Neuronal stem cell (in vitro differentiated cells): Measurements from ENCODE around the gene GCHFR.

Experiments used
- DNase-seq: peaks from one replicate; pipeline ENCODE4 v3.0.0-alpha.2; 2013; ENCODE audit warnings: low spot score
- H2AFZ ChIP-seq: one replicate; pipeline ENCODE4 v1.6.1; 2013; ENCODE audit warnings: mild to moderate bottlenecking, low read length, inconsistent platforms
- H2AK5ac ChIP-seq: 2 replicates; pipeline ENCODE4 v1.6.1; 2013; ENCODE audit warnings: low read depth, mild to moderate bottlenecking, inconsistent platforms, low read length, moderate library complexity, mixed read lengths
- H2BK120ac ChIP-seq: 2 replicates; pipeline ENCODE4 v1.6.1; 2013; ENCODE audit warnings: low read depth, mild to moderate bottlenecking, inconsistent platforms, low read length, moderate library complexity, mixed read lengths
- H2BK12ac ChIP-seq: one replicate; pipeline ENCODE4 v1.6.1; 2013; ENCODE audit warnings: low read length, inconsistent platforms
- H2BK15ac ChIP-seq: 2 replicates; pipeline ENCODE4 v1.6.1; 2013; ENCODE audit warnings: mild to moderate bottlenecking, low read length, inconsistent platforms, mixed read lengths
- H2BK5ac ChIP-seq: one replicate; pipeline ENCODE4 v1.6.1; 2013; ENCODE audit warnings: inconsistent platforms, mild to moderate bottlenecking, low read length, moderate library complexity
- H3K14ac ChIP-seq: one replicate; pipeline ENCODE4 v1.6.1; 2013; ENCODE audit warnings: low read length, inconsistent platforms
- H3K18ac ChIP-seq: 2 replicates; pipeline ENCODE4 v1.6.1; 2013; ENCODE audit warnings: low read length, inconsistent platforms
- H3K23ac ChIP-seq: 2 replicates; pipeline ENCODE4 v1.6.1; 2013; ENCODE audit warnings: low read depth, mild to moderate bottlenecking, mixed read lengths, low read length, inconsistent platforms; ENCODE audit not compliant: poor library complexity
- H3K27ac ChIP-seq: replicated peaks from 3 replicates; pipeline ENCODE4 v1.5.1; 2013; ENCODE audit warnings: low read length, inconsistent platforms
- H3K27me3 ChIP-seq, 3 experiments: 2 replicates each; pipeline ENCODE4 v1.6.1; 2013; ENCODE audit warnings: low read length in 3 of 3, mild to moderate bottlenecking in 2 of 3, inconsistent platforms in 1 of 3, low read depth in 1 of 3, mixed read lengths in 1 of 3, moderate library complexity in 1 of 3; ENCODE audit not compliant: control insufficient read depth in 3 of 3, insufficient read depth in 3 of 3
- H3K36me3 ChIP-seq, 2 donors: replicated peaks in 1 of 2; 2 replicates each; pipeline ENCODE4 v1.6.1; 2013; ENCODE audit warnings: low read length in 2 of 2; ENCODE audit not compliant: control insufficient read depth in 2 of 2, insufficient read depth in 2 of 2
- H3K4ac ChIP-seq: 2 replicates; pipeline ENCODE4 v1.6.1; 2013; ENCODE audit warnings: inconsistent platforms, mild to moderate bottlenecking, low read length, moderate library complexity
- H3K4me1 ChIP-seq, 2 donors: 1 replicate in 1 of 2; 2 replicates in 1 of 2; pipeline ENCODE4 v1.6.1; 2013; ENCODE audit warnings: low read length in 2 of 2, low read depth in 1 of 2; ENCODE audit not compliant: control insufficient read depth in 2 of 2, insufficient read depth in 1 of 2
- H3K4me2 ChIP-seq: one replicate; pipeline ENCODE4 v1.6.1; 2013; ENCODE audit warnings: mild to moderate bottlenecking, low read length, inconsistent platforms; ENCODE audit not compliant: insufficient read depth, poor library complexity, severe bottlenecking
- H3K4me3 ChIP-seq, 2 donors: 2 replicates each; pipeline ENCODE4 v1.5.1; 2013; ENCODE audit warnings: low read length in 2 of 2, mild to moderate bottlenecking in 2 of 2, inconsistent platforms in 1 of 2, moderate library complexity in 1 of 2
- H3K79me1 ChIP-seq: one replicate; pipeline ENCODE4 v1.6.1; 2013; ENCODE audit warnings: low read depth, mild to moderate bottlenecking, inconsistent platforms, low read length, moderate library complexity
- H3K9ac ChIP-seq: one replicate; pipeline ENCODE4 v1.6.1; 2013; ENCODE audit warnings: mild to moderate bottlenecking, low read depth, low read length, inconsistent platforms; ENCODE audit not compliant: poor library complexity
- H3K9me3 ChIP-seq, 2 donors: replicated peaks in 1 of 2; 2 replicates each; pipeline versions ENCODE3 to v1.6.1; 2013; ENCODE audit warnings: low read length in 2 of 2, mild to moderate bottlenecking in 2 of 2, inconsistent platforms in 1 of 2, low read depth in 1 of 2, mixed read lengths in 1 of 2, moderate library complexity in 1 of 2; ENCODE audit not compliant: control insufficient read depth in 2 of 2, insufficient read depth in 1 of 2
- H4K8ac ChIP-seq: one replicate; pipeline ENCODE4 v1.6.1; 2013; ENCODE audit warnings: low read depth, mild to moderate bottlenecking, inconsistent platforms, low read length, moderate library complexity
- H4K91ac ChIP-seq: one replicate; pipeline ENCODE4 v1.6.1; 2013; ENCODE audit warnings: low read length, low read depth, mild to moderate bottlenecking, inconsistent platforms; ENCODE audit not compliant: poor library complexity
- WGBS, 2 donors: extraction: QIAGEN DNeasy Blood & Tissue Kit; methylation state at CpG; one replicate each; pipeline ENCODE4 v1.1.7; 2013; ENCODE audit warnings: missing lambda C conversion rate in 2 of 2, mixed read lengths in 1 of 2; ENCODE audit not compliant: insufficient read length in 2 of 2, insufficient replicate concordance in 1 of 2; ENCODE audit errors: extremely low coverage in 2 of 2; 5-methylcytosine and 5-hydroxymethylcytosine counted together

Gene GCHFR

GRCh38 chr15:40754574-40754882 is 9.3 kb upstream of the GCHFR start:
- H3K9ac ChIP-seq: peak overlapping the region; percentile 81
- H2AFZ ChIP-seq: peak overlapping the region; percentile 94
- H3K27ac ChIP-seq: no peak overlapping the region
- H2BK15ac ChIP-seq: no peak overlapping the region
- DNase-seq: no peak
- H2BK12ac ChIP-seq: no peak overlapping the region
- peaks cover 4 to 8% of the 10 kb centered on the region in 2 donors for H3K4me1 ChIP-seq
- H3K4ac ChIP-seq: peak overlapping the region; percentile 84
- peak overlapping the region; percentile 73 for H3K23ac ChIP-seq
- no peak overlapping the region for H4K8ac ChIP-seq
- H3K18ac ChIP-seq: no peak overlapping the region
- no peak overlapping the region for H4K91ac ChIP-seq
- peak overlapping the region; percentile 86 to 94 for H3K4me3 ChIP-seq
- no CpG with 5 or more reads among the region's 22 CpGs for WGBS, 2 donors
- H2BK5ac ChIP-seq: no peak overlapping the region
- peaks cover 7 to 27% of the 10 kb centered on the region in 2 donors for H3K36me3 ChIP-seq
- no peak overlapping the region for H3K14ac ChIP-seq
- peaks cover 8% of the 10 kb centered on the region for H3K79me1 ChIP-seq
- no peaks in the 10 kb centered on the region for H3K27me3 ChIP-seq
- H3K9me3 ChIP-seq: no peaks in the 10 kb centered on the region
- H2BK120ac ChIP-seq: no peak overlapping the region
- H3K4me2 ChIP-seq: peak overlapping the region; percentile 83
- H2AK5ac ChIP-seq: no peak overlapping the region

- Histone ChIP-seq H3K79me1 (peaks cover 8% of the 10 kb centered on the region), H2AK5ac (no peak within 1 kb of the TSS), H3K9ac (peak within 1 kb of the TSS; percentile 86), H2BK15ac (no peak within 1 kb of the TSS), H3K18ac (peak within 1 kb of the TSS; percentile 99), H3K27me3 (no peaks in the 10 kb centered on the region), H3K23ac (peak within 1 kb of the TSS; percentile 89), H3K4me3 (peak within 1 kb of the TSS; percentile 86 to 94), H3K4me2 (peak within 1 kb of the TSS; percentile 83), H2BK120ac (no peak within 1 kb of the TSS), H3K36me3 (peaks cover 7 to 23% of the 10 kb centered on the region in 2 donors), H2BK5ac (peak within 1 kb of the TSS; percentile 53), H4K8ac (no peak within 1 kb of the TSS), H4K91ac (no peak within 1 kb of the TSS), H2BK12ac (peak within 1 kb of the TSS; percentile 22), H3K9me3 (no peaks in the 10 kb centered on the region), H3K27ac (peak within 1 kb of the TSS; percentile 92), H2AFZ (peak within 1 kb of the TSS; percentile 94), H3K4ac (peak within 1 kb of the TSS; percentile 84), H3K4me1 (peaks cover 4 to 8% of the 10 kb centered on the region in 2 donors), H3K14ac (peak within 1 kb of the TSS; percentile 71)
- no CpG with 5 or more reads among the region's 66 CpGs for WGBS, 2 donors
- DNase-seq: peak; percentile 96
Measured at GRCh38 chr15:40754883-40755811, 8.7 kb upstream of the GCHFR start, which contains the start of gene RMDN3. Gene RMDN3 (minus strand): TSS chr15:40755254. CDS start chr15:40754783, 471 bp downstream.

- no peak overlapping the region for H2BK120ac ChIP-seq
- H3K14ac ChIP-seq: no peak overlapping the region
- no peaks in the 10 kb centered on the region for H3K27me3 ChIP-seq
- peak overlapping the region; percentile 11 for H3K4me2 ChIP-seq
- peak overlapping the region; percentile 71 for H3K18ac ChIP-seq
- no peak overlapping the region for H3K4ac ChIP-seq
- H3K9ac ChIP-seq: no peak overlapping the region
- H3K23ac ChIP-seq: no peak overlapping the region
- H4K91ac ChIP-seq: no peak overlapping the region
- H4K8ac ChIP-seq: no peak overlapping the region
- H2BK12ac ChIP-seq: peak overlapping the region; percentile 22
- H2AK5ac ChIP-seq: no peak overlapping the region
- H2AFZ ChIP-seq: peak overlapping the region; percentile 94
- H3K4me1 ChIP-seq: peaks cover 4 to 8% of the 10 kb centered on the region in 2 donors
- H2BK15ac ChIP-seq: no peak overlapping the region
- H3K27ac ChIP-seq: peak overlapping the region; percentile 92
- no CpG with 5 or more reads among the region's 10 CpGs for WGBS, 2 donors
- DNase-seq: no peak
- H3K9me3 ChIP-seq: no peaks in the 10 kb centered on the region
- H2BK5ac ChIP-seq: no peak overlapping the region
- H3K36me3 ChIP-seq: peaks cover 5 to 18% of the 10 kb centered on the region in 2 donors
- H3K79me1 ChIP-seq: peaks cover 8% of the 10 kb centered on the region
- peak overlapping the region in 1 of 2 donors; percentile 94 for H3K4me3 ChIP-seq
Measured at GRCh38 chr15:40755812-40756208, 8.1 kb upstream of the GCHFR start.

GRCh38 chr15:40756938-40757337 is 6.9 kb upstream of the GCHFR start:
- Histone ChIP-seq H2AK5ac (peak overlapping the region; percentile 86), H3K18ac (peak overlapping the region; percentile 38), H2BK120ac (peak overlapping the region; percentile 76), H3K14ac (no peak overlapping the region), H2AFZ (peak overlapping the region; percentile 60), H4K8ac (no peak overlapping the region), H3K4me2 (no peak overlapping the region), H3K4ac (no peak overlapping the region), H3K79me1 (peaks cover 6% of the 10 kb centered on the region), H3K4me3 (no peak overlapping the region), H3K9ac (no peak overlapping the region), H4K91ac (no peak overlapping the region), H3K23ac (no peak overlapping the region), H3K27me3 (no peaks in the 10 kb centered on the region), H3K36me3 (peaks cover 2 to 7% of the 10 kb centered on the region in 2 donors), H2BK12ac (no peak overlapping the region), H3K27ac (peak overlapping the region; percentile 15), H2BK15ac (no peak overlapping the region), H3K4me1 (peaks cover 4 to 8% of the 10 kb centered on the region in 2 donors), H3K9me3 (no peaks in the 10 kb centered on the region), H2BK5ac (no peak overlapping the region)
- no peak for DNase-seq
- WGBS, 2 donors: no CpG with 5 or more reads among the region's 6 CpGs
